ENCODE results near the gene IFNA10. TPM values are rescaled to one million over a fixed set of nuclear protein-coding genes. Genes with fewer than 3 reads are reported as not detected.
"Not testable (repeated sequence)": the region's sequence is repeated elsewhere in the genome, so short reads cannot be mapped to it uniquely, and the experiment has no call there.

IFNA10 gene
- total RNA-seq, 1 donor from 2014 or later = not detected

DNA sequence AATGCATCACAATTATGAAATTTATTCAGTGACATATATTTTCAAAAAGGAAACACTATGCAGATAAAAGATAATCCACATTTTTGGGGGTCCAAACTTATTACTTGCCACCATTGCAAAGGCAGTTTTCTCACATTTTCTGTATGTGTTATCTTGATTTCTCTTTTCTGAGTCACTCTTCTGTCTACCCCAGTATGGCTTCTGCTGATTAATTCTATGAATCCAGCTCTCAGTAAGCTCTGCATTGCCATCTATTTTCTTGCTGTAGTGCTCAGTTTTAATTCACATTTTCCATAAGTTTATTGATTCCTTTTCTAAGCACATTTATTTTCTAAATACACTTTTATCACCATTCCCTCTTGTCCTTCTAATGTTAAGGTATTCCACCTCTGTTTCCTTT, 1.7 kb downstream of the IFNA10 start:
- DNase-seq = no peak
- no peak for ATAC-seq (ENCODE audit: poor library complexity)
- intact Hi-C loops (cut with DNase I) = no loop called here

DNA sequence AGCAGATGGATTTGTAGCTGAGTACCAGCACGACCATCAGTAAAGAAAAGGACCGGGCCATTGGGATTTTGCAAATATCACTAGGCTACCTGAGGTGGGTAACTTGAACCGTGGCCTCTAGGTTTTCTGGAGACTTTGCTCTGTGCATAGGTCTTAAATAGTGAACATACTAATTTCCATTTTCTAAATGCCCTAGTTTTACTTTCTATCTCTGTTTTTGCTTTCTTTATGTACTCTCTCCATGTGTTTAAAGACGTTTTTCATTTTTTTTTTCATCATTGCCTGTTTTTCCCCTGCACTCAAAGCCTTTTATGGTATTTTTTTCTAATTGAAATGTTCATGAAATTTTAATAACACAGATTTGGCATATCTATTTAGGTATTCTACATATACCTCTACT, 4.8 kb downstream of the IFNA10 start, which contains the start of gene IFNA7:
TSS of gene IFNA7 (minus strand) at position 101 of the 400 bp plus-strand sequence. CDS start at position 61, 40 bp downstream.
- ATAC-seq (ENCODE audit: poor library complexity); intact Hi-C loops (cut with DNase I); DNase-seq: not testable (repeated sequence)

DNA sequence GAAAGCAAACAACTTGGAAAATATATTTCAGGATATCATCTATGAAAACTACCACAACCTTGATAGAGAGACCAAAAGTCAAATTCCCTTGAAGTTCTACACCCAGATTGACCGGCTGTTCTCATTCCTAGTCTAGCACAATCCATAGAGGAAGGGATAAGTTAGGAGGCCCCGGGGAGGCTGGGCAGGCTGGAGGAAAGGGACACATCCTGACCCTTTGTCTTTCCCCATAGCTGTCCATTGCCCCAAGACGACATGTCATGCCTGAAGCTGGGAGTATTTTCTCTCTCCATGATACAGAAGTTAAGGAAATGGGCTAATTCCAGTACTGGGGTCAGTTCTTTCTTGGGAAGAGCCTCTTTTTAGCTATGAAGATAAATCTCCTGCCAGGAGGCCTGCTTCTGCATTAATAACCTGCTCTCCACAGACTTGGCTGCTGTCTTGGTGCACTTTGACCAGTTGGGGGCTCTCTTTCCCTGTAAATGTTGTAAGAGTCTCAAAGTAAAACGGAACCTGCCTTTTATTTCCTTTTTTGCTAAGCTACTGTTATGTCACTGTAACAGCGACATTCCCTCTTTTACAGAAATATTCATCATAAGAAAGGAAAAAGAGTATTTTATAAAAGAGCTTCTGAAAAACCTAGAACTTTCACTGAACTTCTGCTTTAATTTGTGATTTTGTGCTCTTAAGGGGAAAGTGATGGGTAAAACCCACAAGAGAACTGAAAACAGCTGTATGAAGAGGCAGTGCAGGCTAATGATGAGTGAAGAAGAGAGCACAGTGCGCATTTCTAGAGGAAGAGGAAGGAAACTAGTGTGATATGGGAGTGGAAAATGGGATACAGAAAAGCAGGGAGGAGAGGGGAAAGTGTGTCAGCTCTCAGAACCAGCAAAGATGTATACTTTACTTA, 11.8 kb downstream of the IFNA10 start:
- DNase-seq; intact Hi-C loops (cut with DNase I): not testable (repeated sequence)
- peak; percentile 71 for ATAC-seq (ENCODE audit: poor library complexity)

DNA sequence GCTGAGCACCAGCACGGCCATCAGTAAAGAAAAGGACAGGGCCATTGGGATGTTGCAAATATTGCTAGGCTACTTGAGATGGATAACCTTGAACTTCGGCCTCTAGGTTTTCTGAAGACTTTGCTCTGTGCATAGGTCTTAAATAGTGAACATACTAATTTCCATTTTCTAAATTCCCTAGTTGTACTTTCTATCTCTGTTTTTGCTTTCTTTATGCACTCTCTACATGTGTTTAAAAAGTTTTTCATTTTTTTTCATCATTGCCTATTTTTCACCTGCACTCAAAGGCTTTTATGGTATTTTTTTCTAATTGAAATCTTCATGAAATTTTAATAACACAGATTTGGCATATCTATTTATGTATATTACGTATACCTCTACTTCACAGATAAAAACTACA, 19.5 kb downstream of the IFNA10 start, which contains the start of gene IFNA4:
TSS of gene IFNA4 (minus strand) at position 101 of the 400 bp plus-strand sequence. CDS start at position 45, 56 bp downstream.
- ATAC-seq (ENCODE audit: poor library complexity); intact Hi-C loops (cut with DNase I); DNase-seq: not testable (repeated sequence)

DNA sequence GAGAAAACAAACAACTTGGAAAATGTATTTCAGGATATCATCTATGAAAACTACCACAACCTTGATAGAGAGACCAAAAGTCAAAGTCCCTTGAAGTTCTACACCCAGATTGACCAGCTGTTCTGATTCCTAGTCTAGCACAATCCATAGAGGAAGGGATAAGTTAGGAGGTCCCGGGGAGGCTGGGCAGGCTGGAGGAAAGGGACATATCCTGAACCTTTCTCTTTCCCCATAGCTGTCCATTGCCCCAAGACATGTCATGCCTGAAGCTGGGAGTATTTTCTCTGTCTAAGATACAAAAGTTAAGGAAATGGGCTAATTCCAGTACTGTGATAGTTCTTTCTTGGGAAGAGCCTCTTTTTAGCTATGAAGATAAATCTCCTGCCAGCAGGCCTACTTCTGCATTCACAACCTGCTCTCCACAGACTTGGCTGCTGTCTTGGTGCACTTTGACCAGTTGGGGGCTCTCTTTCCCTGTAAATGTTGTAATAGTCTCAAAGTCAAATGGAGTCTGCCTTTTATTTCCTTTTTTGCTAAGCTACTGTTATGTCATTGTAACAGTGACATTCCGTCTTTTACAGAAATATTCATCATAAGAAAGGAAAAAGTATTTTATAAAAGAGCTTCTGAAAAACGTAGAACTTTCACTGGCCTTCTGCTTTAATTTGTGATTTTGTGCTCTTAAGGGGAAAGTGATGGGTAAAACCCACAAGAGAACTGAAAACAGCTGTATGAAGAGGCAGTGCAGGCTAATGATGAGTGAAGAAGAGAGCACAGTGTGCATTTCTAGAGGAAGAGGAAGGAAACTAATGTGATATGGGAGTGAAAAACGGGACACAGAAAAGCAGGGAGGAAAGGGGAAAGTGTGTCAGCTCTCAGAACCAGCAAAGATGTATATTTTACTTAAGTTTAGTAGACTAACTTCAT, 23.9 kb downstream of the IFNA10 start:
- intact Hi-C loops (cut with DNase I); ATAC-seq (ENCODE audit: poor library complexity): not testable (repeated sequence)

DNA sequence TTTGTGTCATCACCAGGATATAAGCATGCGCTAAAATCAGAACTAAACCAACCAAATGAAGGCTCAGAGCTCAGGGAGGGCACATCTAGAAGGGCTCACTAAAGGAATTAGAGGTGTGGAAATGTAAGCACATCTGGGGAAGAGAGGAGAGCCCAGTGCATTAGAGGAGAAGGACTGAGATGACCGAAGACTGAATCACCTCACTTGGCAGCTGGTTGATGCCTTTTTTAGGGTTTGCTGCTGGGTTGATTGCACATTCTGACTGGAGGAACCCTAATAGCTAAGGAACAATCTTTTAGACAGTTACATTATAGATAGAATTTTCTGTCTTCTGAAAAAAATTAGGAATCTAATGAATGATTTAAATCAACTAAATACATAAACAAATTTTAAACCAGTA, 32.3 kb downstream of the IFNA10 start:
- intact Hi-C loops (cut with DNase I) = no loop called here
- DNase-seq = no peak
- no peak for ATAC-seq (ENCODE audit: poor library complexity)

More for the DNA sequence above, 23.9 kb downstream of the IFNA10 start:
- DNase-seq = not testable (repeated sequence)

DNA sequence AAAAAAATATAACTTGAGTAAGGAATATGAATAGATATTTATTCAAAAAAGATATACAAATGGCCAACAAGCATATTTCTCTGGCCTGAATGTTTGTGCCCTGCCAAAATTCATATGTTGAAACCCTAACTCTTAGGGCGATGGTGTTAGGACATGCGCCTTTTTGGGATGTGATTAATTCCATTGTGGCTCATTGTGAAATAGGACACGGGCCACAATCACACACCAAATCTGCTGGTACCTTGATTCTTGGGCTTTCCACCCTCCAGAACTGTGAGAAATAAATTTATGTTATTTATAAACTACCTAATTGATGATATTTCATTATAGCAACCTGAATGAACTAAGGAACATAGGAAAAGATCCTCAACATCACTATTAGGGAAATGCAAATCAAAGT, 34.8 kb downstream of the IFNA10 start:
- ATAC-seq (ENCODE audit: poor library complexity) = no peak
- intact Hi-C loops (cut with DNase I) = no loop called here
- DNase-seq = no peak

DNA sequence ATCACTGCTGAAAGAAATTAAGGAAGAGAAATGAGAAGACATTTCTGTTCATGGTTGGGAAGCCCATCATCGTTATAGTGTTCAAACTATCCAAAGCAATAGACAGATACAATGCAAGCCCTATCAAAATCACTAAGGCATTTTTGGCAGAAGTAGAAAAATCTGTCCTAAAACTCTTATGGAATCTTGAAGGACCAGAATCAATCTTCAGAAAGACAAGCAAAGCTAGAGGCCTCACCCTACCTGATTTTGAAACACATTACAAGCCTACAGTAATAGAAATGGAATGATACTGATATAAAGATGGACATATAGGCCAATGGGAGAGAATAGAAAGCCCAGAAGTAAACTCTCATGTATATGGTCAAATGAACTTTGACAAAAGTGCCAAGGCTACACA, 35.6 kb downstream of the IFNA10 start:
- no peak for DNase-seq
- no peak for ATAC-seq (ENCODE audit: poor library complexity)
- intact Hi-C loops (cut with DNase I) = no loop called here

DNA sequence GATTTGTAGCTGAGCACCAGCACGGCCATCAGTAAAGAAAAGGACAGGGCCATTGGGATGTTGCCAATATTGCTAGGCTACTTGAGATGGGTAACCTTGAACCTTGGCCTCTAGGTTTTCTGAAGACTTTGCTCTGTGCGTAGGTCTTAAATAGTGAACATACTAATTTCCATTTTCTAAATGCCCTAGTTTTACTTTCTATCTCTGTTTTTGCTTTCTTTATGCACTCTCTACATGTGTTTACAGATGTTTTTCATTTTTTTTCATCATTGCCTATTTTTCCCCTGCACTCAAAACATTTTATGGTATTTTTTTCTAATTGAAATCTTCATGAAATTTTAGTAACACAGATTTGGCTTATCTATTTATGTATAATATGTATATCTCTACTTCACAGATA, 40.4 kb downstream of the IFNA10 start, which contains the start of gene IFNA21:
TSS of gene IFNA21 (minus strand) at position 101 of the 400 bp plus-strand sequence. CDS start at position 53, 48 bp downstream.
- intact Hi-C loops (cut with DNase I); ATAC-seq (ENCODE audit: poor library complexity); DNase-seq: not testable (repeated sequence)

DNA sequence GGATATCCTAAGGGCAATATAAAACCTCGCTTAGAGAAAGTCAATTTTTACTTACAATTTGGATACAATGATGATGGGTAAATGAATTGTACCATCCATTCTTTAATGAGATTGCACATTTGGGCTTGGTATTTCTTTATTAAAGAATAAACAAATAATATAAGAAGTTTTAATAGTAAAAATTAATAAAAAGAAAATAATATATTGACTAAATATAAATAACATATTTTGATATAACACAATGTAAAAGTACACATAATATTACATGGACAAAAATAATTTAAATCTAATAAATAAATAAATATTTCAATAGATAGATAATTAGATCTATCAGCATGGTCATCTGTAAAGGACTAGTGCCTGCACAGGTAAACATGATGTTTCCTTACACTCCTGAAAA, 41.4 kb downstream of the IFNA10 start:
- no peak for DNase-seq
- intact Hi-C loops (cut with DNase I) = no loop called here

DNA sequence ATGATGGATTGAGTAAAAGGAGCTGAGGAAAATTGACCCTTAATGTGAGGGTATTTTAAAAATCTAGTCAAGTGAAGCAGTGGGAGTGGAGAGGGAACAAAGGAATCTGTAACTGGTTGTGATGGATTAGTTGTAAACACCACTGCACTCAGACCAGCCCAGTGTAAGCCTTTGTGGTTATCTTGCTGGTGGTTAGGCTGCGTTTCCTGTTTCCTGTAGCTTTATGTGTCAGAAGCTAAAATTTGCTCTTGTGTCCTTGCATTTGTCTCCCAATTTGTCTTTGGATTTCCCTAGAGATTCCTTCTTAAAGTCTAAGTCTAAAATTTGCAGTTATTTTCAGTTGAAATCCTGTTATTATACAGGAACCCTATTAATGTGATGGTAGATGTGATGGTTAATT, 46.8 kb downstream of the IFNA10 start:
- DNase-seq = no peak
- no peak for ATAC-seq (ENCODE audit: poor library complexity)
- intact Hi-C loops (cut with DNase I) = no loop called here

More for the DNA sequence above, 41.4 kb downstream of the IFNA10 start:
- ATAC-seq (ENCODE audit: poor library complexity) = no peak

Other genes with a start within 250 kb of the IFNA10 start
- gene HACD4, start 175.5 kb downstream of the IFNA10 start, total RNA-seq = 1.0 TPM
- gene IFNB1, start 129.2 kb downstream of the IFNA10 start, total RNA-seq = not detected
- not detected for gene IFNW1, start 65.3 kb downstream of the IFNA10 start, total RNA-seq
- not detected for gene IFNA21, start 40.5 kb downstream of the IFNA10 start, total RNA-seq
- not detected for gene IFNA4, start 19.6 kb downstream of the IFNA10 start, total RNA-seq
- gene IFNA7, start 4.9 kb downstream of the IFNA10 start, total RNA-seq = not detected
- not detected for gene IFNA16, start 10.2 kb upstream of the IFNA10 start, total RNA-seq
- gene IFNA17, start 21.1 kb upstream of the IFNA10 start, total RNA-seq = not detected
- gene IFNA14, start 32.9 kb upstream of the IFNA10 start, total RNA-seq = not detected
- not detected for gene IFNA5, start 98.2 kb upstream of the IFNA10 start, total RNA-seq
- 11.2 TPM for gene KLHL9, start 128.3 kb upstream of the IFNA10 start, total RNA-seq
- gene IFNA6, start 143.7 kb upstream of the IFNA10 start, total RNA-seq = not detected
- gene IFNA13, start 160.9 kb upstream of the IFNA10 start, total RNA-seq = not detected
- not detected for gene IFNA2, start 178.3 kb upstream of the IFNA10 start, total RNA-seq
- not detected for gene IFNA8, start 202.0 kb upstream of the IFNA10 start, total RNA-seq
- not detected for gene IFNA1, start 233.3 kb upstream of the IFNA10 start, total RNA-seq

Measured in Right ventricle myocardium superior (tissue), 1 donor.